ENCODE results near the gene PHGDH.

- no peak for TF ChIP-seq CTCF (IDR thresholded peaks at IDR 0.05 in 4 of 5, conservative IDR thresholded peaks at IDR 0.05 in 1 of 5)
- TF ChIP-seq POLR2A (IDR thresholded peaks at IDR 0.05): no peak
These were observed 24.9 kb downstream of the PHGDH start for GRCh38 chr1:119736649-119737039.

Measured in gastrocnemius medialis (tissue), 4 donors.